HFFc6 (cell line): ENCODE data around the gene ACSS3. TPM values are rescaled to one million over a fixed set of nuclear protein-coding genes. Genes with fewer than 3 reads are reported as not detected.
"Not testable (repeated sequence)": the region's sequence is repeated elsewhere in the genome, so short reads cannot be mapped to it uniquely, and the experiment has no call there.

Experiments
- DNase-seq: peaks from one replicate; pipeline ENCODE4 v3.0.0-alpha.2; 2018
- H3K27ac Mint-ChIP-seq: 2 replicates; pipeline ENCODE4 v1.8.0; 2020; ENCODE audit warnings: mild to moderate bottlenecking, mixed read lengths
- H3K27me3 Mint-ChIP-seq: 2 replicates; pipeline ENCODE4 v1.8.0; 2021; ENCODE audit warnings: mild to moderate bottlenecking, moderate library complexity, mixed read lengths; ENCODE audit not compliant: insufficient read depth
- H3K36me3 Mint-ChIP-seq: 2 replicates; pipeline ENCODE4 v1.8.0; 2021; ENCODE audit warnings: low read depth, mixed read lengths
- H3K4me1 Mint-ChIP-seq: 2 replicates; pipeline ENCODE4 v1.8.0; 2020; ENCODE audit warnings: low read depth, mixed read lengths
- H3K4me3 Mint-ChIP-seq: 2 replicates; pipeline ENCODE4 v1.8.0; 2020; ENCODE audit warnings: mild to moderate bottlenecking, moderate library complexity, mixed read lengths
- H3K9me3 Mint-ChIP-seq: 2 replicates; pipeline ENCODE4 v1.8.0; 2020; ENCODE audit warnings: mild to moderate bottlenecking, mixed read lengths
- total RNA-seq, 6 experiments: library from RNA; stranded (reverse); fragmentation: NEBNext Ultra II Directional; extraction: Animal tissue kit (Norgen Biotek cat#: 25700); gene quantifications; 2 replicates in 1 of 6; 3 replicates in 5 of 6; pipeline ENCODE4 v1.2.3, GENCODE V29; 2021
- TF ChIP-seq, protein P1 (sequence below): fragments of 200-600 bp; sonication (generic); IDR thresholded peaks from 2 replicates; pipeline ENCODE4 v1.5.0; 2021; ENCODE audit warnings: antibody characterized with exemption, mild to moderate bottlenecking

Gene ACSS3
- total RNA-seq, 6 experiments from 2014 or later, result 0.66 to 1.1 (median 0.91) TPM

DNA sequence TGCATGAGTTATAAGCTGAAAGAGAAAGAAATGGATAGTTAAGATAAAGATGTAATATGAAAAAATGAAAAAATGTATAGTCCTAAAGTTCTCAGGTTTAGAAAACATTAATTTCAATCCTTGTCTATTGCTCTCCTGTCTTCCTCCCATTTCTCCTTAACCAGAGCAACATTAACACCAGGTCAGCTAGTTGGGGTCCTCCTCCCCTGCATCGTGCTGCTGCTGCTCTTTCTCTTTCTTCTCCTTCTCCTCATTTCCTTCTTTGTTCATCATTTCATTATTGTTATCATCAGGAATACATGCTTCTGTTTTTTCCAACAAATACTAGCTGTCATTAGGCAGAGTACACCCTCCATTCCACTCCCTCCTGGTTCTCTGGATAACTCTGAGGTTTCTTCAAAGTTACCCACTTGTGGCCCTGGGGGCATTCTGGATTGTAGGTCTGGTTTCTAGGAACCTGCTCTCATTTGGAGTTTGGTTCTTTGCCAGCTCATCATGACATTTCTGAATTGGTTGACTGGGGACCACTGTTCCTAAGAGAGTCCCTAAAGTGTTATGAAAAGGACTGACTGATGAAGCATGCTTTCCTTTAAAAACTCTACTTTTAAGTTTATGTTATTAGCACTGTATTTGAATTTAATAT lies 17.0 kb downstream of the ACSS3 start:
- no peaks in the 10 kb centered on the region for H3K4me1 Mint-ChIP-seq
- TF ChIP-seq, protein P1, sequence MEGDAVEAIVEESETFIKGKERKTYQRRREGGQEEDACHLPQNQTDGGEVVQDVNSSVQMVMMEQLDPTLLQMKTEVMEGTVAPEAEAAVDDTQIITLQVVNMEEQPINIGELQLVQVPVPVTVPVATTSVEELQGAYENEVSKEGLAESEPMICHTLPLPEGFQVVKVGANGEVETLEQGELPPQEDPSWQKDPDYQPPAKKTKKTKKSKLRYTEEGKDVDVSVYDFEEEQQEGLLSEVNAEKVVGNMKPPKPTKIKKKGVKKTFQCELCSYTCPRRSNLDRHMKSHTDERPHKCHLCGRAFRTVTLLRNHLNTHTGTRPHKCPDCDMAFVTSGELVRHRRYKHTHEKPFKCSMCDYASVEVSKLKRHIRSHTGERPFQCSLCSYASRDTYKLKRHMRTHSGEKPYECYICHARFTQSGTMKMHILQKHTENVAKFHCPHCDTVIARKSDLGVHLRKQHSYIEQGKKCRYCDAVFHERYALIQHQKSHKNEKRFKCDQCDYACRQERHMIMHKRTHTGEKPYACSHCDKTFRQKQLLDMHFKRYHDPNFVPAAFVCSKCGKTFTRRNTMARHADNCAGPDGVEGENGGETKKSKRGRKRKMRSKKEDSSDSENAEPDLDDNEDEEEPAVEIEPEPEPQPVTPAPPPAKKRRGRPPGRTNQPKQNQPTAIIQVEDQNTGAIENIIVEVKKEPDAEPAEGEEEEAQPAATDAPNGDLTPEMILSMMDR, result no peak
- no peak overlapping the region for H3K27ac Mint-ChIP-seq
- no peaks in the 10 kb centered on the region for H3K9me3 Mint-ChIP-seq
- no peak for DNase-seq
- H3K36me3 Mint-ChIP-seq, result no peaks in the 10 kb centered on the region
- no peak overlapping the region for H3K4me3 Mint-ChIP-seq
- H3K27me3 Mint-ChIP-seq, result no peaks in the 10 kb centered on the region; the same call in 1 of the 2 replicates

DNA sequence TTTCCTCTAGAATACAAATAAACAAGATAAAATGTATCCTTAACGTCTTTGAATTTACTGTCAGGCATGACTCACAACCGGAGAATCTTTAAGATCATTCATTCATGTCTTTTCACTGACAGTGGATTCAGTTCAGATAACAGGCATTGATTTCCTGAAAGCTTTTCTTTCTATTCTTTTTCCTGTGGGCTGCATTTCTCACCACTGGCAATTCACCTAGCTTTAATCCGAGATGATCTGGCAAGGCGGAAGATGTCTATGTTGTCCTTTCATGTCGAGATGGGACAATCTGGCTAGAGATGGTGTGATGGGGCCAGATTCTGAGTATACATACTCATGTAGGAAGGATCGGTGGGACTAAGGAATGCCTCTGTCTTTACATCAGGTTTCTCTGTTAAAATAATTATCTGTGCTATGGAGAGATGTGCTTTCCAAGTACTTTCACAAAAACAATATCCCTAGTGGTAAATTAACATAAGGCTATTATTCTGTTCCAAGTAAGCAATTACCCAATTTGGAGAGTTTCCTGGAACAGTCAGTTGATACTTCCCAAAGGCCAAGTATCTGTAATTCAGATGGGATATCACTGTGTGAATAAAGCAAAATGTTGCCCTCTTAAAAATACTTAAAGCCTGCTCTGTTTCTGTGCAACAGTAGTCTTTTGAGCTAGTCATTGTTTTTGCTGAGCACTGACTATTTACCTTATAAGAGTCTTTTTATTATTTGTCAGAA lies 17.8 kb downstream of the ACSS3 start:
- Mint-ChIP-seq H3K27me3 (no peaks in the 10 kb centered on the region; the same call in none of the 2 replicates), H3K4me1 (no peaks in the 10 kb centered on the region), H3K36me3 (no peaks in the 10 kb centered on the region), H3K4me3 (no peak overlapping the region), H3K27ac (no peak overlapping the region), H3K9me3 (no peaks in the 10 kb centered on the region)
- TF ChIP-seq, protein P1, result no peak
- no peak for DNase-seq

DNA sequence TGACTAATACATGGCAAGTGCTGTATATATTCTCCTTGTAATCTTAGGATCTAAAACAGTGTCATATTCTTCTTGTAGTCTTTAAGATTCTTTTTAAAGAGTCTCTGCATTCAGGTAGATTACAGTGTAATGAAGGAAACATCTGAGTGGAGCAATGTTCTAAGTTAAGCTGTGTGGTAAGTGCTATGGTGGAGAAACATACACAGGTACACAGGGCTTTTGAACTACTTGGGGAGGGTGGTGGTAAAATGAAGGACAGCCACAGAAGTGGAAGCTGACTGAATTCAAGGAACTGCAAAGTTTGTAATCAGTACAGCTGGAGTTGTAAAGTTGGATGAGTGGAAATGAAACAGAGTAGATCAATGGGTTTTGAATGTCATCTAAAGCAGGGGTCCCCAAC lies 27.8 kb downstream of the ACSS3 start:
- Mint-ChIP-seq H3K27ac (no peak overlapping the region), H3K4me3 (no peak overlapping the region), H3K27me3 (no peaks in the 10 kb centered on the region; the same call in 1 of the 2 replicates), H3K36me3 (no peaks in the 10 kb centered on the region), H3K4me1 (no peaks in the 10 kb centered on the region), H3K9me3 (no peaks in the 10 kb centered on the region)
- DNase-seq, result no peak
- TF ChIP-seq, protein P1, result no peak

DNA sequence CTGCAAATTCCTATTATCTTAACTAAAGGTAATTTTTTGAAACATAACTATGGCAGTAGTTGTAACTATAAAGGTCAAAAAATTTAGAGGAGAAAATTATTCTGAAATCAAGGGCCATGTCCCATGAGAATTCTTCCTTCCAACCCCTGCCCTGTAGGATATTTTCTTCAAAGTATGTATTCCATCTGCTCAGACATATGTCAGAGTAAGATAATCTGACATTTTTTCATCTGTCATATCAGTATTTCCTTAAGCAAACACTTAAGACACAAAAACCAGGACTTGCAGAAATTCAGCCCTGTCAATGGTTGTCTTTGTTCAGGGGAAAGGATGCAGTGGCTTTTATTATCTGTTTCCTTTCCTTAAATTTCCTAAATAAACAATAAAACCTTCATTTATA lies 36.3 kb downstream of the ACSS3 start:
- H3K36me3 Mint-ChIP-seq, result no peaks in the 10 kb centered on the region
- H3K4me3 Mint-ChIP-seq, result no peak overlapping the region
- no peak for DNase-seq
- H3K4me1 Mint-ChIP-seq, result no peaks in the 10 kb centered on the region
- H3K27ac Mint-ChIP-seq, result no peak overlapping the region
- TF ChIP-seq, protein P1, result no peak
- no peaks in the 10 kb centered on the region for H3K27me3 Mint-ChIP-seq
- no peaks in the 10 kb centered on the region for H3K9me3 Mint-ChIP-seq

DNA sequence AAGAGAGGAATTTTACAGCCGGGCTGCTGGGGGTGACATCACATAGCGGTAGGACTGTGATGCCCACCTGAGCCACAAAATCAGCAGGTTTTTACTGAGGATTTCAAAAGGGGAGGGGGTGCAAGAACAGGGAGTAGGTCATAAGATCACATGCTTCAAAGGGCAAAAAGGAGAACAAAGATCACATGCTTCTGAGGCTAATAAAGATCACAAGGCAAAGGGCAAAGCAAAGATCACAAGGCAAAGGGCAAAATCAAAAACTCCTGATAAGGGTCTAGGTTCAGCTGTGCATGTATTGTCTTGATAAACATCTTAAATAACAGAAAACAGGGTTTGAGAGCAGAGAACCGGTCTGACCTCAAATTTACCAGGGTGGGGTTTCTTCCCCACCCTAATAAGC lies 41.2 kb downstream of the ACSS3 start:
- not testable (repeated sequence) for DNase-seq, H3K27ac Mint-ChIP-seq, H3K36me3 Mint-ChIP-seq, H3K27me3 Mint-ChIP-seq, H3K4me3 Mint-ChIP-seq, H3K4me1 Mint-ChIP-seq, H3K9me3 Mint-ChIP-seq

DNA sequence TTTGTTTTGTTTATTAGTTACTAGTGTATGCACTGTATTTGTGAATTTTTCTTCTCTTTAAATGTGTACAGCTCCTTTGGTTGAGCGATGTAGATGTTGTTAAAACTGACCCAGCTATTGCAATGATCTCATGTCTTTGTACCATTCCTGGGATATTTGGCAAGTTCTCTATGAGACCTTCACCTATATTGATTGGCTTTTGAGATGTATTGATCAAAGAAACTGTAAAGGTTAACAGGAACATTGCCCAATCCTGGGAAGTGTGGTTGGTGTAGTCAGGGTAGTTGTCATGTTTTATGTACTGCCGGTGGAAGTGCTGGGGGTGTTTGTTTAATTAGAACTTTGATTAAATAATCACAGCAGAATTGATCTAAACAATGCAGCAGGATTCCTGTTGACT lies 43.1 kb downstream of the ACSS3 start:
- TF ChIP-seq, protein P1, result no peak
- no peak for DNase-seq
- H3K27ac Mint-ChIP-seq, result no peak overlapping the region
- H3K4me1 Mint-ChIP-seq, result no peaks in the 10 kb centered on the region
- H3K36me3 Mint-ChIP-seq, result no peaks in the 10 kb centered on the region
- H3K9me3 Mint-ChIP-seq, result no peaks in the 10 kb centered on the region
- H3K4me3 Mint-ChIP-seq, result no peak overlapping the region
- peaks cover 1% of the 10 kb centered on the region; the same call in 1 of the 2 replicates for H3K27me3 Mint-ChIP-seq
